Thyroid gland (tissue), 4 donors: ENCODE data around the gene PDE3A. TPM values are rescaled to one million over a fixed set of nuclear protein-coding genes. Genes with fewer than 3 reads are reported as not detected.

Source experiments
- DNase-seq, 2 donors: peaks; one replicate each; pipeline ENCODE4 v3.0.0-alpha.2; 2019
- H3K27ac ChIP-seq, 3 donors: fragments of 200-600 bp; sonication (generic); 1 replicate in 2 of 3; 2 replicates in 1 of 3; pipeline ENCODE4 v1.5.1; 2016 to 2019; ENCODE audit warnings: mild to moderate bottlenecking in 1 of 3, moderate library complexity in 1 of 3
- H3K27me3 ChIP-seq: fragments of 200-600 bp; sonication (generic); one replicate; pipeline ENCODE4 v1.5.1; 2019
- H3K36me3 ChIP-seq, 2 donors: fragments of 200-600 bp; sonication (generic); one replicate each; pipeline ENCODE4 v1.5.1; 2016 to 2019
- H3K4me1 ChIP-seq, 2 donors: fragments of 200-600 bp; sonication (generic); one replicate each; pipeline ENCODE4 v1.5.1; 2017 to 2019
- H3K4me3 ChIP-seq, 3 donors: fragments of 200-600 bp; sonication (generic); replicated peaks in 1 of 3; 1 replicate in 2 of 3; 2 replicates in 1 of 3; pipeline ENCODE4 v1.5.1; 2016; ENCODE audit warnings: mild to moderate bottlenecking in 1 of 3
- H3K9me3 ChIP-seq: fragments of 200-600 bp; sonication (generic); one replicate; pipeline ENCODE4 v1.5.1; 2017
- CTCF ChIP-seq, 6 experiments: fragments of 200-600 bp in 3 of 6; fragments of 450-650 bp in 3 of 6; sonication (generic) in 3 of 6; IDR thresholded peaks; one replicate each; pipeline ENCODE4 v1.5.1; 2016 to 2019; ENCODE audit warnings: antibody characterized with exemption in 6 of 6, mild to moderate bottlenecking in 2 of 6, inconsistent platforms in 1 of 6, moderate library complexity in 1 of 6
- POLR2A ChIP-seq, 2 donors: fragments of 450-650 bp; IDR thresholded peaks; one replicate each; pipeline ENCODE4 v1.6.1; 2017; ENCODE audit warnings: antibody characterized with exemption in 2 of 2, mild to moderate bottlenecking in 2 of 2, moderate library complexity in 1 of 2
- whole genome bisulfite sequencing, 2 donors: methylation state at CpG; one replicate each; pipeline ENCODE4 v1.1.5; 2017; 5-methylcytosine and 5-hydroxymethylcytosine counted together
- intact Hi-C: fragments of 100-400 bp; cut with DNase I; formaldehyde crosslinking; loops from one replicate; pipeline ENCODE4 v1.15.1; 2023
- total RNA-seq, 4 donors: library from RNA; depleted of rRNA; stranded (reverse); fragments of >200 nt; gene quantifications; one replicate each; pipeline ENCODE4 v1.2.3, GENCODE V29; 2016

Gene PDE3A
- total RNA-seq, 4 donors from 2014 or later, result 2.8 to 9.9 (median 6.7) TPM

DNA sequence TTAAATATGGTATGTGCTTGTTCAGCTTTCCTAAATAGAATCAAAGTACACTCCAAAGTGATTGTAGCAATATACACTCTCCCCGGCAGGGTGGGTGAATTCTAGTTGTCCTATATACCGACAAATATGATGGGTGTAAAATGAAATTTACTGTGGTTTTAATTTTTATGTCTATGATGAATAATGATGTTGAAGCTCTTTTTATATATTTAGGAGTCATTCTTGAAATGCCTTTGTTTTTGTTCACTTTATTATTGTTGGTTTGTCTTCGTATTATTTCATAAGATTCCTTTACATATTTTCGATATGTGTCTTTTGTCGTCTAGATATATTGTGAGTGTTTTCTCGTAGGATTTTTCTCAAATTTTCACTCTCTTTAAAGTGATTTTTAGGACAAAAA lies 105.7 kb downstream of the PDE3A start:
- Histone ChIP-seq H3K4me1 (peaks cover 1 to 5% of the 10 kb centered on the region in 2 donors), H3K9me3 (no peaks in the 10 kb centered on the region), H3K36me3 (no peaks in the 10 kb centered on the region), H3K27ac (no peak overlapping the region), H3K27me3 (no peaks in the 10 kb centered on the region), H3K4me3 (no peak overlapping the region)
- DNase-seq, result no peak
- TF ChIP-seq CTCF (IDR thresholded peaks at IDR 0.05) (no peak), POLR2A (IDR thresholded peaks at IDR 0.05) (no peak)
- intact Hi-C loops, result no loop called here
- WGBS, 2 donors, result 93% methylated on average over 6 of the region's 6 CpGs

GRCh38 chr12:20474443-20474842 lies 106.1 kb downstream of the PDE3A start:
- Histone ChIP-seq H3K27ac (no peak overlapping the region), H3K9me3 (no peaks in the 10 kb centered on the region), H3K27me3 (no peaks in the 10 kb centered on the region), H3K4me1 (peaks cover 0 to 5% of the 10 kb centered on the region in 2 donors), H3K4me3 (no peak overlapping the region), H3K36me3 (no peaks in the 10 kb centered on the region)
- intact Hi-C loops, result no loop called here
- WGBS, 2 donors, result 81 to 87% methylated on average over 4 of the region's 4 CpGs
- no peak for DNase-seq
- TF ChIP-seq POLR2A (IDR thresholded peaks at IDR 0.05) (no peak), CTCF (IDR thresholded peaks at IDR 0.05) (no peak)

- H3K4me3 ChIP-seq, result no peak overlapping the region
- intact Hi-C loops, result no loop called here
- H3K36me3 ChIP-seq, result no peaks in the 10 kb centered on the region
- H3K27me3 ChIP-seq, result no peaks in the 10 kb centered on the region
- peaks cover 0 to 5% of the 10 kb centered on the region in 2 donors for H3K4me1 ChIP-seq
- 78 to 89% methylated on average over 5 of the region's 5 CpGs for WGBS, 2 donors
- TF ChIP-seq POLR2A (IDR thresholded peaks at IDR 0.05), result no peak
- no peak for TF ChIP-seq CTCF (IDR thresholded peaks at IDR 0.05)
- DNase-seq, result no peak
- no peak overlapping the region for H3K27ac ChIP-seq
- no peaks in the 10 kb centered on the region for H3K9me3 ChIP-seq
Measured at GRCh38 chr12:20475542-20475941, 107.2 kb downstream of the PDE3A start.

DNA sequence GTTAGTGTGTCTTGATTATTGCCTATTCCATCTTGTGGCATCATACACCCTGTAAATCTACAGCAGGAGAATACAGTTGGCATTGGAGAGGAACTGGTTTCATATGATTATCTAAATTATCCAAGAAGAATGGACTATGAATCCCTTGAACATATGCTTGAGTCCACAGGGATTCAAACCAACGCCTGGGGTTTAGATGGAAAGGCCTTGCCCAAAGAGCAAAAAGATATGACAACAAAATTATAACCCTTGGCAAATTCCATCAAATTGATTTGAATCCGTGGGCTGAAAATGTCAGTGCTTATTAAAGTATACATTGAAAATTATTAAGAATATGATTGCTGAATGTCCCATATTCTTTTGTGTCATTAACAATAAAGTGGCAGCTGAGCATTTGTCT lies 108.2 kb downstream of the PDE3A start:
- TF ChIP-seq CTCF (IDR thresholded peaks at IDR 0.05) (no peak), POLR2A (IDR thresholded peaks at IDR 0.05) (no peak)
- no peaks in the 10 kb centered on the region for H3K27me3 ChIP-seq
- H3K27ac ChIP-seq, result no peak overlapping the region
- intact Hi-C loops, result no loop called here
- no peaks in the 10 kb centered on the region for H3K36me3 ChIP-seq
- no peak for DNase-seq
- 70 to 80% methylated on average over 2 of the region's 2 CpGs for WGBS, 2 donors
- no peak overlapping the region for H3K4me3 ChIP-seq
- H3K9me3 ChIP-seq, result no peaks in the 10 kb centered on the region
- H3K4me1 ChIP-seq, result peaks cover 0 to 5% of the 10 kb centered on the region in 2 donors

DNA sequence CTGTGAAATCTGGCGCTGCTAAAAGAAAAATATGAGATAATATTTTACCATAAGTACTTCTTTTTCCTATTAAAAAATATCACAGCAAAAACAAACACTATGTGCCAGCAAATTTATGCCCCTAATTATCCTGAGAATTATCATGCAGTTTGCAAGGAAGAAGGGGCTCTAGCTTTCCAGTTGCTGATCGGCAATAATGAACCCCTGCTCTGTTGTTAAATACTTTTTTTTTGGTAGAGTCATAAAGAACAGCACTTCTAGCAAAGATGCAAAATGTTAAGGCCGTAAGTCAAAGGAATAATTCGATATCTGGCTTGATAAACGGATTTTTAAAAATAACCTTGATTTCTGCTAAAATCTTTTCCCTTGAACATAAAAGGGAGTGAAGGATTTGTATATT lies 108.9 kb downstream of the PDE3A start:
- H3K27ac ChIP-seq, result no peak overlapping the region
- peaks cover 0 to 5% of the 10 kb centered on the region in 2 donors for H3K4me1 ChIP-seq
- H3K27me3 ChIP-seq, result no peaks in the 10 kb centered on the region
- 47 to 59% methylated on average over 5 of the region's 5 CpGs for WGBS, 2 donors
- DNase-seq, result no peak
- no peak overlapping the region for H3K4me3 ChIP-seq
- TF ChIP-seq POLR2A (IDR thresholded peaks at IDR 0.05), result no peak
- no peak for TF ChIP-seq CTCF (IDR thresholded peaks at IDR 0.05)
- H3K9me3 ChIP-seq, result no peaks in the 10 kb centered on the region
- intact Hi-C loops, result no loop called here
- H3K36me3 ChIP-seq, result no peaks in the 10 kb centered on the region
